Sigmoid colon (tissue), 7 donors: ENCODE measurements around the gene COMMD1. TPM values are rescaled to one million over a fixed set of nuclear protein-coding genes. Genes with fewer than 3 reads are reported as not detected.

ENCODE experiments used
- DNase-seq: peaks from one replicate; pipeline ENCODE4 v3.0.0-alpha.2; 2019
- H3K27ac ChIP-seq, 4 donors: fragments of 200-600 bp; sonication (generic); one replicate each; pipeline ENCODE4 v1.5.1; 2016 to 2019; ENCODE audit warnings: mild to moderate bottlenecking in 1 of 4
- H3K27me3 ChIP-seq, 3 donors: fragments of 200-600 bp; sonication (generic); one replicate each; pipeline ENCODE4 v1.5.1; 2019; ENCODE audit warnings: mild to moderate bottlenecking in 1 of 3
- H3K36me3 ChIP-seq, 4 donors: fragments of 200-600 bp; sonication (generic); one replicate each; pipeline ENCODE4 v1.5.1; 2016 to 2019
- H3K4me1 ChIP-seq, 4 donors: fragments of 200-600 bp; sonication (generic); one replicate each; pipeline ENCODE4 v1.5.1; 2017 to 2019
- H3K4me3 ChIP-seq, 4 donors: fragments of 200-600 bp; sonication (generic); one replicate each; pipeline ENCODE4 v1.5.1; 2017 to 2019; ENCODE audit warnings: mild to moderate bottlenecking in 2 of 4, moderate library complexity in 1 of 4
- H3K9me3 ChIP-seq, 4 donors: fragments of 200-600 bp in 3 of 4; sonication (generic) in 3 of 4; one replicate each; pipeline versions ENCODE4 v1.5.1 to v1.6.1; 2013 to 2019
- CTCF ChIP-seq, 4 experiments: fragments of 450-650 bp in 3 of 4; fragments of 200-600 bp in 1 of 4; IDR thresholded peaks; one replicate each; pipeline ENCODE4 v1.5.1; 2016 to 2019; ENCODE audit warnings: antibody characterized with exemption in 4 of 4, mild to moderate bottlenecking in 3 of 4, moderate library complexity in 2 of 4
- EP300 ChIP-seq, 4 donors: sonication (generic); formaldehyde crosslinking; IDR thresholded peaks; one replicate each; pipeline ENCODE4 v1.6.1; 2017; ENCODE audit warnings: antibody characterized with exemption in 4 of 4
- POLR2A ChIP-seq, 2 donors: fragments of 450-650 bp; IDR thresholded peaks; one replicate each; pipeline ENCODE4 v1.6.1; 2016; ENCODE audit warnings: antibody characterized with exemption in 2 of 2, mild to moderate bottlenecking in 2 of 2, moderate library complexity in 2 of 2
- POLR2AphosphoS5 ChIP-seq, 4 donors: sonication (generic); formaldehyde crosslinking; IDR thresholded peaks; one replicate each; pipeline ENCODE4 v1.6.1; 2017; ENCODE audit warnings: antibody characterized with exemption in 4 of 4
- WGBS, 2 donors: extraction: QIAGEN DNeasy Blood & Tissue Kit; methylation state at CpG; one replicate each; pipeline ENCODE4 v1.1.7; 2013; 5-methylcytosine and 5-hydroxymethylcytosine counted together
- intact Hi-C: fragments of 100-400 bp; cut with DNase I; formaldehyde crosslinking; loops from one replicate; pipeline ENCODE4 v1.15.1; 2023
- polyA plus RNA-seq, 3 donors: library from polyadenylated mRNA; stranded (reverse); fragments of 200-250 nt; gene quantifications; one replicate each; pipeline ENCODE4 v1.2.3, GENCODE V29; 2013
- total RNA-seq, 4 donors: library from RNA; depleted of rRNA; stranded (reverse); fragments of >200 nt; gene quantifications; one replicate each; pipeline ENCODE4 v1.1.0, GENCODE V29; 2016
- donor health status: healthy with polysubstance abuse.
- donor health status: Bipolar disorder and iron deficiency.
- donor health status: healthy.

COMMD1 gene
- total and polyA plus RNA-seq, 7 donors: 27.2 to 59.2 (median 50.6) TPM

- intact Hi-C loops: no loop called here
- Histone ChIP-seq H3K4me3 (no peak overlapping the region), H3K4me1 (no peaks in the 10 kb centered on the region), H3K9me3 (no peaks in the 10 kb centered on the region), H3K36me3 (no peaks in the 10 kb centered on the region), H3K27ac (no peak overlapping the region), H3K27me3 (no peaks in the 10 kb centered on the region)
- TF ChIP-seq CTCF (IDR thresholded peaks at IDR 0.05) (no peak), POLR2A (IDR thresholded peaks at IDR 0.05) (no peak), POLR2AphosphoS5 (IDR thresholded peaks at IDR 0.05) (no peak), EP300 (IDR thresholded peaks at IDR 0.05) (no peak)
- 94% methylated on average over 5 of the region's 5 CpGs for WGBS, 2 donors
- DNase-seq: no peak
These were observed 23.5 kb downstream of the COMMD1 start for GRCh38 chr2:61928826-61929461.

DNA sequence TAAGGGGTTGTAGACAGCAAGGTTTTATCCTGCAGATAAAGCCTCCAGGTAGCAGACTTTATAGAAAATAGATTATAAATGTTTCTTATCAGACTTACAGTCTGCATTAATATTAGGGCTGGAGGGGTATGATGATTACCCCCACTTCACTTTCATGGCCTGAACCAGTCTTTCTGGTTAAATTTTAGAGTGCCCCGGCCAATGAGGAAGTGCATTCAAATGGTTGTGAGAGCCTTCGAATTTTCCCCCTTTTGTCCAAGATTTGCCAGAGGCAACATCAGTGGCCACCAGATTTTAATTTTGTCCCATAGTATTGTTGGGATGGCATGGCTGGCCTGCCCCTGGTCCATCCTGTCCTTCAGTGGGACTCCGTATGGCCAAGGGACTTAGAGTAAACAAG, 31.6 kb downstream of the COMMD1 start:
- H3K4me3 ChIP-seq: no peak overlapping the region
- H3K4me1 ChIP-seq: peaks cover 0 to 8% (median 0%) of the 10 kb centered on the region in 4 donors
- no peaks in the 10 kb centered on the region for H3K27me3 ChIP-seq
- H3K27ac ChIP-seq: no peak overlapping the region
- WGBS, 2 donors: 88 to 91% methylated on average over 3 of the region's 3 CpGs
- H3K9me3 ChIP-seq: no peaks in the 10 kb centered on the region
- H3K36me3 ChIP-seq: peaks cover 0 to 11% (median 0%) of the 10 kb centered on the region in 4 donors
- TF ChIP-seq EP300 (IDR thresholded peaks at IDR 0.05): no peak
- no peak for TF ChIP-seq POLR2AphosphoS5 (IDR thresholded peaks at IDR 0.05)
- no peak for TF ChIP-seq POLR2A (IDR thresholded peaks at IDR 0.05)
- no peak for TF ChIP-seq CTCF (IDR thresholded peaks at IDR 0.05)
- DNase-seq: no peak
- intact Hi-C loops: no loop called here

- TF ChIP-seq POLR2AphosphoS5 (IDR thresholded peaks at IDR 0.05) (no peak), EP300 (IDR thresholded peaks at IDR 0.05) (no peak), POLR2A (IDR thresholded peaks at IDR 0.05) (no peak), CTCF (IDR thresholded peaks at IDR 0.05) (no peak)
- no peak overlapping the region for H3K27ac ChIP-seq
- WGBS, 2 donors: 80 to 93% methylated on average over 5 of the region's 5 CpGs
These were observed 32.4 kb downstream of the COMMD1 start for GRCh38 chr2:61937886-61938285.

GRCh38 chr2:61938511-61938910, 33.0 kb downstream of the COMMD1 start:
- Histone ChIP-seq H3K36me3 (peaks cover 0 to 11% (median 0%) of the 10 kb centered on the region in 4 donors), H3K4me3 (no peak overlapping the region), H3K4me1 (peaks cover 0 to 8% (median 0%) of the 10 kb centered on the region in 4 donors), H3K27me3 (no peaks in the 10 kb centered on the region), H3K9me3 (no peaks in the 10 kb centered on the region), H3K27ac (peak overlapping the region in 1 of 4 donors; percentile 39)
- no peak for DNase-seq
- WGBS, 2 donors: 82 to 85% methylated on average over 3 of the region's 3 CpGs
- intact Hi-C loops: no loop called here
- TF ChIP-seq POLR2A (IDR thresholded peaks at IDR 0.05) (no peak), EP300 (IDR thresholded peaks at IDR 0.05) (no peak), CTCF (IDR thresholded peaks at IDR 0.05) (no peak), POLR2AphosphoS5 (IDR thresholded peaks at IDR 0.05) (no peak)

More at GRCh38 chr2:61937886-61938285, 32.4 kb downstream of the COMMD1 start:
- Histone ChIP-seq H3K4me1 (peaks cover 0 to 8% (median 0%) of the 10 kb centered on the region in 4 donors), H3K27me3 (no peaks in the 10 kb centered on the region), H3K36me3 (peaks cover 0 to 11% (median 0%) of the 10 kb centered on the region in 4 donors), H3K4me3 (no peak overlapping the region), H3K9me3 (no peaks in the 10 kb centered on the region)
- intact Hi-C loops: no loop called here
- no peak for DNase-seq

DNA sequence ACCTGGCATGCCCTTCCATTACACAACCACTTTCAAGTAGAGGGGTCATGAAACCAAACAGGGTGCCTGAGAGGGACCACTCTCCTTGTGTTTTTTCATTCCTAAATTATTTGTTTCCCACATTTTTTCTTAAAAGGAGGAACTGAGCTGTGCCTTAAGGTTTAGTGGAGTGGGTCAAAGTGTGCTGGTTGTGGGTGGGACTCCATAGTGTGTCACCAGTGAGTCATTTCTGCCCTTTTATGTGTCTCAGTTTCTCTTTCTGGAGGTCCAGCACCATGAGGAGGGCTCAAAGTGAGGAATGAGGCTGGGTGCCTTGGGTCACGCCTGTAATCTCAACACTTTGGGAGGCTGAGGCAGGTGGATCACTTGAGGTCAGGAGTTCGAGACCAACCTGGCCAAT, 37.8 kb downstream of the COMMD1 start:
- no peak for DNase-seq
- H3K36me3 ChIP-seq: no peaks in the 10 kb centered on the region
- H3K9me3 ChIP-seq: no peaks in the 10 kb centered on the region
- TF ChIP-seq EP300 (IDR thresholded peaks at IDR 0.05): no peak
- TF ChIP-seq POLR2AphosphoS5 (IDR thresholded peaks at IDR 0.05): no peak
- TF ChIP-seq CTCF (IDR thresholded peaks at IDR 0.05): no peak
- no peak for TF ChIP-seq POLR2A (IDR thresholded peaks at IDR 0.05)
- no peak overlapping the region for H3K27ac ChIP-seq
- intact Hi-C loops: no loop called here
- peaks cover 0 to 18% (median 3%) of the 10 kb centered on the region in 4 donors for H3K4me1 ChIP-seq
- WGBS, 2 donors: 96 to 98% methylated on average over 2 of the region's 2 CpGs
- H3K4me3 ChIP-seq: no peak overlapping the region
- H3K27me3 ChIP-seq: no peaks in the 10 kb centered on the region
